SIG-M5 treated with dmso at 0.1 percent for 504 hours (cell line): ENCODE data around the gene RBMS3.

Source experiments
- DNase-seq: peaks from one replicate; lab custom pipeline; 2025; ENCODE audit not compliant: unreplicated experiment; lab: John Stamatoyannopoulos, UW

RBMS3 gene

GRCh38 chr3:29426302-29427226 is 145.7 kb downstream of the RBMS3 start:
- DNase-seq: no peak

- DNase-seq: no peak
These were observed 146.6 kb downstream of the RBMS3 start for GRCh38 chr3:29427266-29428103.

- no peak for DNase-seq
These were observed 148.3 kb downstream of the RBMS3 start for GRCh38 chr3:29429055-29429679.

DNA sequence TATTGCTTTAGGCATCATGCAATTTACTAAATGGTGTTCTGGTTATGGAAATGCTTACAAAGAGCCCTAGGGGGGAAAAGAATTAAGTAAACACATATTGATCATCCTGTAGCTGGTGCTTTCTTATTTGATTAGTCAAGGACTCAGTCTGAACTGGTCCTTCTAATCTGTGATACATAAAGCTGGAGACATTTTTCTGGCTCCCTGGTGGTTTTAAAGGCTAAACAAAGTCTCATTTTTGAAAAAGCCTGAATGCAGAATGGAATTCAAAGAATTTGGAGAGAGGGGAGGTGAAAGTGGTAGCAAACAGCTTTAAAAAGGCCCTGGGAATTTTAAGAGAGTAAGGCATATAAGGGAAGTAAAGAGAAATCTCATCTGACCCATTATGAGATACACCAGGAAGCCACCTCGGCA is 149.7 kb downstream of the RBMS3 start:
- DNase-seq: no peak

DNA sequence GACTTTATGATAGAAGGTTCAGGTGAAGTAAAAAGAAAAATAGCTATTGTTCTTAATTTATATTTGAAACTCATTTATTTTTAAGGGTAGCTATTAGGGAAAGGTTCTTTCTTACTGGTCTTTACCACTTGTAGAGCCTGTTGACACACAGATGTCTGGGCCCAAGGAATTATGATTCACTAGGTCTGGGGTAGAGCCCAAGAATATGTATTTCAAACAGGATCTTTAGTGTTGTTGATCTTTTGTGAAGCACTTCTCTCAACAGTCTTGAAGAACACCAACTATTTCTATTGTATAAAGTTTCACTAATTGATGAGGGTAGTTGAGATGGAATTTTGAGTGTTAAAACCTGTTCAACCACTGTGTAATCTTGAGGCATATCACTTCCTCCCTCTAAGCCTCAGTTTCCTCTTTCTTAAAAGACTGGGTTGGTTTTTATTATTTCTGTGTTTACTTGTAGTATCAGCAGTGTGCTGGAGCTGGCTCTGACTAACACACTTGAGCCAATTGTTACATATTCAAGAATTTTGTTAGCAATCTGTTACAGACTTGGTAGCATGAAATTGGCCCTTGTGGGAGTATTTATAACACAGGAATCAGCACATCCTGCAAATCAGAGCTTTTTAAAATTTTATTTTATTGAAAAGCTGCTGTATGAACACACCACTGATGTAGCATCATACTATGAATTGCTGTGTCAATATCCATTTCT is 155.9 kb downstream of the RBMS3 start:
- no peak for DNase-seq

DNA sequence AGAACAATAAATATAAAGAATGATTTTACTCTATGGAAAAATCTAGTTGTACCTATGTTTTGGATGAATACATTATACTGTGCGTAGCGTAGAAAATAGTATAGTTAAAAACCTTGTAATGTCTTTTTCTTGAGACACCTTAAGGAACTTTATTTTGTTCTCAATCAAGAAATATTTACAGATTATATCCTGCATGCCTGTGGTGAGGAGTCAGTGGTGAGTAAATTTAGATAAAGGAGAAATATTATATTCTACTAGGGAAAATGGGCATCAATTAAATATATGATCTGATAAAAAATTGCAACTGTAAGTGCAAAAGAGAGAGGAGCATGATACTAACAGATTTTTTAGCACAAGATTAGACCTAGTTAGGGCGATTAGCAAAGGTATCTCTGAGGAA is 157.7 kb downstream of the RBMS3 start:
- DNase-seq: no peak

- no peak for DNase-seq
These were observed 159.8 kb downstream of the RBMS3 start for GRCh38 chr3:29440413-29441305.

- no peak for DNase-seq
These were observed 160.6 kb downstream of the RBMS3 start for GRCh38 chr3:29441422-29441821.

- no peak for DNase-seq
These were observed 167.2 kb downstream of the RBMS3 start for GRCh38 chr3:29447946-29448627.

DNA sequence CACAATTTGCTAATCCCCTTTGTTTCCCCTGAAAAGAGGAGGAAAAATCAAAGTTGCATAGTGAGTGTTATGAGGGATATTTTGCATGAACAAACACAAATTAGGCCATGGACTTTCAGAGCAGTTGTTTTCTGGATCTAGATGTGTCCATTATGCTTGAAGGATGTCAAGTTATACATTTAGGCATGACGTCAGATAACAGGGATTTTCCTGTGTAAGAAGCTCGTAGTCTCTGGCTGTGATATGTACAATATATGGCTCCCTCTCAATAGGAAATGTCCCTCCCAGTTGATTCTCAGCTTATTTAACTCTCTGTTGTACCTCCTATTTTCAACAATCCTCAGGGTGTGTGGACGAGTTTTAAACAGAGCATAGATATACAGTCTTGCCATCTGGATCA is 171.0 kb downstream of the RBMS3 start:
- no peak for DNase-seq

DNA sequence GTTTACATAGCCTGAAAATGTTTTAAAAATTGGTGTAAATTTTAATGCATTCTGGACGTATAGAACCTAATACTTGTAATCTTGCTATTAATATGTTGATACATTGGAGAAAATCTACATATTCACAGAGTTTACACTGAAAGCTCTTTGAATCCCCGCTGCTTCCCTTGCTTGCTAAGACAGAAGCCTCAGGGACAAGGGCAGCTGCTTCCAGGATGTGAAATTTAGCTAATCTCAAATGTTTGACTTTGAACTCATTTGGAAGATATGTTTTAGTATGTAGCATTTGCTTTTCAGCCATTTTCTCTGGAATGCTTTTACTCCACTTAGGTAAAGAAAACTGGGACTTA is 172.0 kb downstream of the RBMS3 start:
- no peak for DNase-seq

DNA sequence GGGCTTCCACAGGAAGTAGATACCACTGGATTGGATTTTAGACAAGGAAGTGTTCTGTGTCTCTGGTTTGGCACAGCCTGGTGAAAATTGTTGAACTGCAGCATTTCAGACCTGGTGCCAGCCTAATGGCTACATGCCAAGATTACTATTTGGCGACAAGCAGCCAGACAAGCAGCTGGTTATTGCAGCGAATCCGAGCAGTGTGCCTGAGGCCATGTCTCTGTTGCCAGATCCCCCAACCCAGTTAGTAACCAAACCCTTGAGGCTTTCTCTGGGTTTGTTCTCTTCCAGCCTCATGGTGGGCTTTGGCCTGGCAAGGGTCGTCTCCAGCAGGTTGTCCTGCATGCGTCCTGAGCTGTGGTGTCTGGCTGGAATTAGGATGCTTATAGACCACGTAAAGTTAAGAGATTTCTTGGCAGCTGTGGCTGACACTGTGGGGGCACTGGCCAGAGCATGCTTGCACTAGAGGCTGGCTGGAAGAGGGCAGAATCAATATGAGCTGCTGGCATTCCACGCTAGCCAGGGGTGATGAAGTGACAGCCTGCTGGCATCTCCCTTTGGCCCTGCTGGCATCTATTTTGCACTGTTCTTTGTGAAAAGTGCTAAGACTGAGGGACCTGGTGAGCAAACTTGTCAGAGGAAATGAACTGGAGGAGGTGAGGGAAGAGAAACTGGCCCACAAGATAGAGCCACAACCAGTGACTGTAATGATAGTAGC is 172.6 kb downstream of the RBMS3 start:
- no peak for DNase-seq

- no peak for DNase-seq
These were observed 173.3 kb downstream of the RBMS3 start for GRCh38 chr3:29454161-29454611.

GRCh38 chr3:29456901-29457300 is 176.0 kb downstream of the RBMS3 start:
- DNase-seq: no peak

DNA sequence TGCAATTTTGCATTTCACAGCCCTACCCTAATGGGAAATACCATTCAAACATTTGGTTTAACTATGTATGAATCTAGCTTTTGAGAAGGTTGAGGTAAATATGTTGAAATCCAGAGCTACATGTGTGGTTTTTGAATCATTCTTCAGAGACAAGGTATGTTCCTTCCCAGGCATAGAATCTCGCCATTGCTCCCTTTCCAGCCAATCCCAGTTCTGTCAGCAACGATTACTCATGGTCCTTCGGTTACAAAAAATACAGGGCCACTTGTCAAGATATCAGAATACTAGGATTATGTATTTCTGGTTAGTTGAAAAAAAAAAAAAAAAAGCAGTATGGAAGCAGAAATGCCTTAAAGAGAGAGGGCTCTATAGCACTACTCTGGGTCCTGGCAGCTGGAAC is 182.4 kb downstream of the RBMS3 start:
- no peak for DNase-seq

DNA sequence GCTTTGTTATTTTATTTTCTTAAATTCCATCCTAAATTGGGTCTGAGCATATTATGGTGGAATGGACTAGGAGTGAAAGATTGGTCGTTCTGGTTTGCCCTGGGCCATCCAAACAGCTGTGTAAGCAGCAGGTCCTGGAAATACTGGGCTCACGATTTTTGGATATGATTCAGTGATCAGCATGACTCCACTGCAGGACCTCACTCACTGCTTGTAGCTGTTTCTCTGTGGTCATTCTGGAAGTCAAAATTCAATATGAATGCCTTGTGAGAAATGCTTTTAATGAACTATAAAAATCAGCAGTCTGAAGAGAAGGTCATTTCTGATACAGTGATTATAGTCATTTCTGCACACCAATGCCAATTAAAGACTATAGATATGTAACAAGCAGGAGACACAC is 185.0 kb downstream of the RBMS3 start:
- no peak for DNase-seq

DNA sequence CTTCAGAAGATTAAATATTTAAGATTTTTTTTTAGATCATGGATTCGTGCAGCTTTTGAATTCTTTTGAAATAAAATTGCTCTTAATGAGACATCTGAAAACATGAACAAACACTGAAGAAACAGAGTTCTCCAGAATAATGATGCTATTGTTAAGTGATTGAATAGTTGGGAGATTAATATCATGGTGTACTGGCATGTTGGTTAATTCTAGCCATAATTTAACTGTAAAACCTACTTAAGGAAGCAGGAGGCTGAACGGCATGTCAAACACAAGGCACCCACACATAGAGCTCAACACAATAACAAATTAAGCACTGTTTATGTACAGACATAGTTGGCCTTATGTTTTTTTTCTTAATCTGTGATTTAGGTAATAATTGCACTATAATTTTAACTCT is 185.6 kb downstream of the RBMS3 start:
- no peak for DNase-seq

DNA sequence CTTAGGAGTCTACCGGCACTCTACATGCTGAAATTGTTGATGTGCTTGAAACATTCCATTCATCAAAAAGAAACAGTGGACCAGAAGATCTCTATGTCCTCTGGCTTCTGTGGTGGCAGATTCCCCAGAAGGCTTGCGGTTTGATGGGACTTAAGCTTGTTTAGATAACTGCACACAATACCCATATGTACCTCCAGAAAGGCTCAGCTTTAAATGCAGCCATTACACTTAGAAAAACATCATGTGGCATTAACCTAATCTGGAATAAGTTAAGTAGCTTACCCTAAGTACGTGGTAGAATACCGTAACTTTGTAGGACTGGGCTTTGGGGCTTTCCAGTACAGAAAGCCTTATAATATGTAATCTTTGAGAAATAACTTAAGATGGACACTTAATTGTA is 187.3 kb downstream of the RBMS3 start:
- DNase-seq: no peak
